HG03103 (cell line): ENCODE results near the gene RMND5A.

Source experiments
- ATAC-seq: cut with Tn5 transposase; IDR thresholded peaks from one replicate; pipeline ENCODE4 v1.9.1; 2021; ENCODE audit warnings: low read depth; ENCODE audit not compliant: unreplicated experiment

Gene RMND5A

DNA sequence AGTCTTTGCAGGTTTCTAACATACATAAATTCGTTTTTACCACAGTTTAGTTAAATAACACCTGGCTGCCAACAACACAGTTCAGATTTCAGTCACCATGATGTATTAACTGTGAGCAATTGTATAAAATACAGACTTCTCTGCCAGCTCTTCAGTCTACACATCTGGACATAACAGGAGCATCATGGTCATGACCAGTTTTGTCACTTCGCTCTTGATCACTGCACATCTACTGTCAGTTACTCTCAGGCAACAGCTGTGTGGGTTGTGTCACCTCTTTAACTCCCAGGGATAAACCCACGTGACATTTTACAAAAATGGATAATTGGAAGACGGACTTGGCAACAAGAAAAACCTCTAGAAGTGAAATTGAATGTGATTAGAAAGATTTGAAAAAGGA is 40.3 kb downstream of the RMND5A start:
- ATAC-seq = no peak

DNA sequence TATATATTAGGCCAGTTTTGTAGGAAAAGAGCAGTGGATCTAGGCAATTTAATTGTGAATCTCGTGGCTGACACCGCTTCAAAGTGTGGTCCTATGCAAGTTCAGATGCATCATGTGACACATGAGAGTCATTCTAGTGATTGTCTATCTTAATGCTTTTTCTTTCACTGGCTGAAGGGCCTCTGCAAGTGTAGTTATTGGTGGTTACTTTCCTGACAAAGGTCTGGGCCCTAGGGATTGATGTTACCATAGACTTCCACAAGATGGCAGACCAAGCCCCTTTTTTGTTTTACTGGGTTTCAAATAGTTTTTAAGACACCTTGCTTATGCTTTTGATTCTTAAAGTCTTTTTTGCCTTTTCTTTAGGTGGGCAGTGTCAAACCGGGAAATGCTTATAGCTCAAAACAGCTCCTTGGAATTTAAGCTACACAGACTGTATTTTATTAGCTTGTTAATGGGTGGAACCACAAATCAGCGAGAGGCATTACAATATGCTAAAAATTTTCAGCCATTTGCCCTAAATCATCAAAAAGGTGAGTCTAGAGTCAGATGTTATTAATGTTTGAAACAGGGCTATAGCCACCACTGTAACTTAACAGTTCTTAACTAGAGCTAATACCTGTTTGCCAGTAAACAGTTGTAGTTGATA is 44.7 kb downstream of the RMND5A start:
- no peak for ATAC-seq

DNA sequence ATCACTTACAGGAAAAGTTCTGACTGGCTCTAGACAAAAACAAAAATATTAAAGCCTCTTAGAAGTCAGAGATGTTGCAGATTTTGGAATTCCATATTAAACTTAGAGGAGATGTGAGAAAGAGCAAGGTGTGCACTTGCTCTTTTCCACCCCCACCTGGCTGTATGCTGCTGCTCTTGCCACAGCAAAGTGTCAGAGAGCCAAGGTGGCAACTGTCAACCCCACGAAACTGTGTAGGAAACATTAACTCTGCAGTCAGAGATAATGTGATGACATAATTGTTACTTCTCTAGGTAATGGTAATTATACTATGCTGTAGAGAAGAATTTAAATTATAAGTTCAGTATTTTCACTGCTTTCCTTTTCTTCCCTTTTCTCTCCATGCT is 45.2 kb downstream of the RMND5A start:
- no peak for ATAC-seq

DNA sequence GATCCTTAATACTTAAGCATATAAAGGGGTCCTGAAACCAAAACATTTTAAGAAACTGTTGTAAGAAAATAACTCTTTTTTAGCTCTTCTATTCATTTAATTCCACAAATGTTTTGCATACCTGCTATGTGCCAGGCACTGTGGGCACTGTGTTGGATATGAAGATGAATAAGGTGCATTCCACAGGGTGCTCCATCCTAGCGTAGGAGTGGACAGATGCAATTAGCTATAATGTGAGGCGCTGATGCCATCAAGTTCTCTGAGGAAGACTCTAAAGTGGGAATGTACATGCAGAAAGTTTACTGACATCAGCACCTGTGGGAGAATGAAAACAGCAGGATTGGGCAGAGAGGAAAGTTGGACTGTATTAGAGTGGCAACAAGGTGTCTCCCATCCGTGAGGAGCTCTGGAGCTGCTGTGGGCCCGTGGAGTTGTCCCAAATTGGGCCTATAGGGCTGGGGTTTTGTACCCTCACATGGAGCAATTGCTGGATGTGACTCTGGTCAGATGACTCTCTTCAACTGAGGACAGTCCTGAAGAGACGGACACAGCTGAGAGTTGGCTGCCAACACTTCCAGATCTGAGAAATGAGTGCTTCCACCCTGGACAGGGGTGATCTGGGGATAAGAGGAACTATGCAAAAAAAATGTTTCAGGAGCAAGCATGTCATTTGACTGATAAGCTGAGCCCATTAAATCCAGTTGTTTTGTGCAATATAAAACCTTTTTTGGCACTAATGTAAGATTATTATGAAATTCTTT is 48.3 kb downstream of the RMND5A start:
- no peak for ATAC-seq

DNA sequence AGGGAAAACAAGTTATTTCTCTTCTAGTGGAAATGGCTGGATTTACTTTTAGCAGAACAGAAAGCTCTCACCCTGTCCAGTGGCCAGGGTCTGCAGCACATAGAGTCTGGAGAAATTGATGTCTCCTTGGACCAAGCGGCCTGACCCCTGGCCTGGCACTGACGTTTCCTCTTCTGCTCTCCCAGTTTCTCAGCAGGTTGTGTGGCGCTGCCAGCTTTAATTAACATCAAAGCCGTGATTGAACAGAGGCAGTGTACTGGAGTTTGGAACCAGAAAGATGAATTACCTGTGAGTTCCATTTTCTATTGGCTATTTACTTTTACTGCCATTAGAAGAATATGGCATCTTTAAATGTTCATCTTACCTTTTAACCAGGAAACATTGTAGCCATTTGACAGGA is 49.7 kb downstream of the RMND5A start:
- ATAC-seq = no peak

DNA sequence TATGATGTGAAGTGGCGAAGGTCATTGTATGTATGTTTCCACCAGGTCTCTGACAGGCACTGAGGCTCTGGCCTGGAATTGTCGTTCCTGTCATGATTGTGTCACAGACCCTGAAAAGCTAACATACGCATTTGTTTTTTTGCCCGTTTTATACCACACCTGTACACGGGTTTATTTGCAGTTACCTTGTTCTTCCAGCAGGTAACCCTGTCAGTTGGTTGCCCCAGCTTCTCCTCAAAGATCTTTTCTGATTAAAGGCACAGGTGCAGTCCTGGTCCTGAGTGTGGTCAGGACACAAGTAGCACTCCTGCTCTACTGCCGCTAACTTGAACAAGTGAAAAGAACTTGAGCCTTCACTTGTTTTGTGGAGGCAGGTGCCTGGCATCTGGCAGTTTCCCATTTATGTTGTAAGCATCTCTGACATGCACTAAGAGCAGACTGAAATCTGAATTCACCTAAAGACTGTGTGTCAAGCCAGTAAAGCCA is 50.8 kb downstream of the RMND5A start:
- no peak for ATAC-seq

DNA sequence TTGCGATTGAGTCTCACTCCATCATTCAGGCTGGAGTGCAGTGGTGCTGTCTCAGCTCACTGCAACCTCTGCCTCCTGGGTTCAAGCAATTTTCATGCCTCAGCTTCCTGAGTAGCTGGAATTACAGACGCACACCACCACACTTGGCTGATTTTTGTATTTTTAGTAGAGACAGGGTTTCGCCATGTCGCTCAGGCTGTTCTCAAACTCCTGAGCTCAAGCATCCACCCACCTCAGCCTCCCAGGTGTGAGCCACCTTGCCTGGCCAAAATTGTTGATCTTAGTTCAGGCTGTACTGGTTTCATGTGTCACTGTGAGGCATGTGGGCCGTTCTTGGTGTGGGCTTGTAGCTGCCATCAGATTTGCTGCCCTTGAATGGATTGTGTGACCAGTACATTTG is 52.5 kb downstream of the RMND5A start:
- ATAC-seq = no peak

DNA sequence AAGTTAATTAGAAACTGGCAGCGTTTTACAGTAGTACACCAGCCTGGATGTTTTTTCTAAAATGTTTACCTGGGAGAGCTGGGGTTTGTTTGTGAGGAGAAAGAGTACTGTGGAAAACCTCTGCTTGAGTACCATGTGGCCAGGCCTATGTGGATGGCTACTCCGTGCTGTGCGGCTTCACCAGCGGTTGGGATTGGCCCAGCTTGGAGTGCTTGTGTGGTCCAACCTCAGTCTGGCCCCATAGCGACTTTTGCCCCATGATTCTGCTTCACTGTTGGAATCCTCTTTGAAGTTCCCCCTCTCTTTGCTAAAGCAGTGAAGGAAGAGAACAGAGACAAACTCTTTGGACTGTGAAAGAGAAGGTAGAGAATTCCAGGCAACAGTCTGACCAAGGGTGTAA is 54.8 kb downstream of the RMND5A start:
- no peak for ATAC-seq

DNA sequence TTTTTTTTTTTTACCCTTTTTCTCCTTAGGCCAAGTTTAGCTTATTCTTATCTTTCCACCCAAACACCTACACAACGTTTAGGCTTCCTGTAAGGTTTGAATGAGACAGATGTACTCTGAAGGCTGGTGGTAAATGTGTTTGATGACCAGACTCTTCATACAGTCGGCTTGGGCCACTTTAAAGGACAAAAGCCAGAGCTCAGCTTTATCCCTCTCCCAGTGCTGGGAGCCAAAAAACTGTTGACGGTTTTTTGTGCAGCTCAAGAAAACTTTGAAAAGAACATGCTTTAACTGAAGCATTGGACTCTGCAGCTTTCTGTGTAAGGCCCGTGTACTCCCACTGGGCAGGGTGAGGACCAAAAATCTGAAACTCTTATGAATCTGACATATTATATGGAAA is 55.2 kb downstream of the RMND5A start:
- ATAC-seq = no peak

DNA sequence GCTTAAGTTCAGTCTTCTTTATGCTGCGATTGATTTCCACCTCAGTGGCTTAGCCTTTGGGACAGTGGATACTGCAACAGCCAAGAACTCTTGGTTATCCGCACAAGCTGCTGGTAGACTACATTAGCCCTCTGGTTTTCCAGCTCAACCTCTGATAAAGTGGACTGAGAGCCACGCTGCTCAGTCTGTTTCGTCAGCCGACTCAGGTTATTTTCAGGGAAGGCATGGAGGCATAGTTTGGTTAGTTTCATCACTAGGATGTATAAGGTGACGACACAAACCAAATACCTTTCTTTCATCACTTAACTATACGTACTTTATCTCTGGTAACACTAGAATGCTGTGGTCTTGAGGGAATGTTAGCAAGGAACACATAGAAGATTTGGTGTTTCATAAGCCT is 56.4 kb downstream of the RMND5A start:
- ATAC-seq = no peak

DNA sequence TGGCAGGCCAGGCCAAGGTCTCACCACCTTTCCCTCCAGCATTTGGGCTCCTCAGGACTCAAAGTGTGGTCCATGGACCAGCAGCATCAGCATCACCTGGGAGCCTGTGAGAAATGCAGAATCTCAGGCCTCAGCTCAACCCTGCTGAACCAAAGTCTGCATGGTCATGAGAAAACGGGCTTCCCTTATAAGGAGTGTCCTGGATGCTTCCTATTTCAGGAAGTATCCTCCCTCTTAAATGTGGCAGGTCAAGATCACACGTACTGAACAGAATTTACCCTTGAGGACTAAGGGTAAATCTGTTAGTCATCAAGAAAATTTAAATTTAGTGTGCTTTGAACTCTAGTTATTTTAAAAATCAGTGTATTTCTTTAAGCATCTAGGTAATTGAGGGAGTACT is 58.9 kb downstream of the RMND5A start:
- ATAC-seq = no peak

DNA sequence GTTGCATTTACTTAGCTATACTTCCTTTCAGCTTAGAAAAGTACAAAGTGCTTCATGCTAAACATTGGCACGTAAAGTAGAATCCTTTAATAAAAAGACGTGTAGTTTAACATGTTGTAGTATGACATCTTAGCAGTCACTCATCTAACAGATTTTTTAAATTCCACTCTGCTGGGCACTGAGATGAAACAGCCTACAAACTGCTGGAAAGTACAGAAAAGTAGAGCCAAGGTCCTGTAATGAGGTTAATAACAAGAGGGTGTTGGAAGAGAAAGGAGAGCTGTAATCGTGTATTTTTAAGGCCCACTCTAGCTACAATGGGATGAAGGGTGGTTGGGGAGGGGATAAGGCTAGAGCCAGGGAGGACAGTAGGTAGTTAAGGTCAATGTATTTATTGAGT is 59.9 kb downstream of the RMND5A start:
- no peak for ATAC-seq

DNA sequence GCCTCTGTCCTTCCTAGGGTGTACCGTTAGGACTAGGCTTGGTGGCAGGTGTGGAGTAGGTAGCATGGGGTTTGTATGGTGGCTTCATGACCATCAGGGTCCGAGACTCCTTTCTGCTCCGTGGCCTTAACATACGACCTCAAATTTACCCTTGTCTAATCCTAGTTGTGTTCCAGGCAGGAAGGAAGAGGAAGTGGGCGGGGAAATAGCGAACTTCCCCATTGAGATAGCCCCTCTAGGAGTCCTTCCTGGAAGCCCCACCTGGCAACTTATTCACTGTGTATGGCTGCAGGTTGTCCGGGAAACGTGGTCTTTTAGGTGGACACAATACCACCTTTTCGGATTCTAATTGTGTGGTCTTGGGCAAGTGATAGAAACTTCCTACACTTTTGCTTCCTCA is 61.3 kb downstream of the RMND5A start:
- no peak for ATAC-seq

DNA sequence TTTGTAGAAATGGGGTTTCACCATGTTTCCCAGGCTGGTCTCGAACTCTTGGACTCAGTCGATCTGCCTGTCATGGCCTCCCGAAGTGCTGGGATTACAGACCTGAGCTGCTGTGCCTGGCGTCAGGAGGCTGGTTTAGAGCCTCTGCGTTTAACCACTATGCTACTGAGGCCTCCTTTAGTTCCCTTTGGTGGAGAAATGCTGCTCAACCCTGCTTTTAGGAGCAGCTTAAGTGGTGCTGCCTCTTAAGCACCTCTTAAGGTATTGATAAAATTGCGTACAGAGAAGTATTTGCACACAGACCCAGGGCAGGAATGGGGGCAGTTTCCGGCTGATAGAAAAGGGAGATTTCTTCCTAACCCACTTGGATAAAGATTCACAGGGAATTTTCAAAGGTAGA is 62.7 kb downstream of the RMND5A start:
- no peak for ATAC-seq

DNA sequence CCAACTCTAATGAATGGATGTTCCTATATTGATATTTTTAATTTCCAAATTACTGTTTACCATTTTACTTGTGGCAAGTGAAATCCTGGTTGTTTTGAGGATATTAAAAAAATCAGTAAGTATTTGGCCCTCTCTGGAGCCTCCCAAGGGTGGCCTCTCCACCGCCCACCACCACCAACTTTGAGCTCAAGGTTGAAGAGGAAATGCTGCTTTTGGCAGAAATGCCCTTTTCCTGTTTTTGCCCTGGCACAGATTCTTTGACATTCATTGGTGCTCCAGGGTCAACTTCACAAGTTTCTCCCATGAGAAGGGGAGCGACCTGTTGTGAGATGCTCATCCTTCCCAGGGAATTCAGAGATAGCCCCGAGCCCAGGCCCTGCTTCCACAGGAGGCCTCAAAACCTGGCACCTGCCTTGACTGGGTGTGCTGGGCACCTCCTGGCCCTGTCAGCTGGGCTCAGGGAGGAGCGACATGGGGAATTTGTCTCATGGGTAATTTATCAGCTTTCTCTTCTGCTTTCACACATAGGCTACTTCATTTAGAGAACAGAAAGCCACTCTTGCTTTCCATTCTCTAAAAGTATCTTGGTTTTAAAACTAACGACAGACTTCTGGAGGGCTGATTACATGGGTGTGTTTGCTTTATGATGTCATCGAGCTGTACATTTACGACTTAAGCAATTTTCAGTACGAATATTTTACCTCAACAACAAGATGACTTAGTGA is 63.7 kb downstream of the RMND5A start:
- ATAC-seq = peak; percentile 93

DNA sequence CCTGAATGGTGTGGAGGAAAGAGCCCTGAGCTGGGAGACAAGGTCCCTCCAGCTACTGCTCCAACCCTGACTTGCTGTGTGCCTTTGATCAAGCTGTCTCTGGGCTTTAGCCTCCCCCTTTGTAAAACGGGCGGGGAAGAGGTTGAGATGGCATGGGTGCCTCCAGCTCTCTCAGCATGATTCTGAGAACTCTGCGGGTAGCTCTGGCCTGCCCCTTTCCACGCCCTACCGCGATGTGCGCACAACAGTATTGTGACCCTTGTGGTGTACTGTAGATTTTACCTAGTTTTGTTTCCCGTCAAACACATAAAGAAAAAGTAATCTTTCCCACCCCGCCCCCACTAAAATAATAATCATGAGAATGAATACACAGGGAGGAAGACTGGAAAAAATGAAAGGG is 65.4 kb downstream of the RMND5A start:
- no peak for ATAC-seq

DNA sequence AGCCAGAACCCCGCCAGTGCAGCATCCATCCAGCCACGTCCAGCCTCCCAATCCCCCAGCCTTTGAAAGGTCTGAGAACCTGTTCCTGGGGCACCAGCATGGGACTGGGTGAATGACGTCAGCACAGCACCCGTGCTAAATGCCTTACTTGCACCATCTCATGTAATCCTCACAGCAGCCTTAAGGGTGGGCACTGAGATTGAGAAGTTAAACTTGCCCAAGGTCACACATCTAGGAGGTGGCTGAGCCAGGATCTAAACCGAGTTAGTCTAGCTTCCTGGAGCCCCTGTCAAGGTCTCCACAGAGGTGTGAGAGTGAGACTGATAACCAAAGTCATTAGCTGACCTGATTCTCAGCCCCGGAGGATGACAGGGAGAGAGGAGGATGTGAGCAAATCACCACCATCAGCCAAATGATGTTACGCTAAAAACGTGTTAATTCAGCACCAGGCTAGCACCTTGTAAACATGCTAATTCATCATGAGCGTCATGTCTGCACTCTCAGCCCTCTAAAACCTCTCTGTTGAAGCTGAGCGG is 66.0 kb downstream of the RMND5A start:
- ATAC-seq = no peak

DNA sequence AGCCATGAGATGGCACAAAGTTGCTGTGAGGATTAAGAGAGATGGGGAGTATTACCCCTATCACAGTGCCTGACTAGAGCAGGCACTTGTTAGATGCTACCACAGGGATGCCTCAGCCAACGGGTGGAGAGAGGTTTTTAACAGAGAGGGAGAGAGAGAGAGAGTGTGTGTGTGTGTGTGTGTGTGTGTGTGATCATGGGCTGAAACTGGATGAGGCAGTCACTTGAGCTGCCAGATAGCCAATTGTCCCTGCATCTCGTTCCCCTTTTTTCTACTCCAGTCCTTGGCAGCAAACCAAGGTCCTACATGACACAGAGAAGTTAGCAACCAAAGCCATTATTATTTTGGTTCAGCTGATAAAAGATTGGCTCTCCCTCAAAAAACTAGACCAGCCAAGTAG is 67.6 kb downstream of the RMND5A start:
- no peak for ATAC-seq

DNA sequence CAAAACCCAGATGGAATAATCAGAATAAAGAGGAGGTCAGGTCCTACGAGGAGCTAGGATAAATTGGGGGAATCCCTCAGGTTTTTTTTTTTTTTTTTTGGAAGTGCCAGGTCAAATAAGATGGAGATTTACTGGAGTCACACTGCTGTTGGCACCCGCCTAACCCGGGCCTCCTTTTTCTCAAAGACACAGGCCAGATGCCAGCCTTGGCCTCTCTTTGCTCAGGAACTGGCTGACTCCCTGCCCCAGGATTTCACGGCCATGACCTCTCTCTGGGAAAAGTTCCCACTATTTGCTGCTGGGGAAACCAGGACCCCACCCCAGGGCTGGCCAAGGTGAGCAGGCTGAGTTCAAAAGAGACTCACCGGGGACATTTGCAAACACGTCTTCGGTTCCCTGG is 68.1 kb downstream of the RMND5A start:
- no peak for ATAC-seq

DNA sequence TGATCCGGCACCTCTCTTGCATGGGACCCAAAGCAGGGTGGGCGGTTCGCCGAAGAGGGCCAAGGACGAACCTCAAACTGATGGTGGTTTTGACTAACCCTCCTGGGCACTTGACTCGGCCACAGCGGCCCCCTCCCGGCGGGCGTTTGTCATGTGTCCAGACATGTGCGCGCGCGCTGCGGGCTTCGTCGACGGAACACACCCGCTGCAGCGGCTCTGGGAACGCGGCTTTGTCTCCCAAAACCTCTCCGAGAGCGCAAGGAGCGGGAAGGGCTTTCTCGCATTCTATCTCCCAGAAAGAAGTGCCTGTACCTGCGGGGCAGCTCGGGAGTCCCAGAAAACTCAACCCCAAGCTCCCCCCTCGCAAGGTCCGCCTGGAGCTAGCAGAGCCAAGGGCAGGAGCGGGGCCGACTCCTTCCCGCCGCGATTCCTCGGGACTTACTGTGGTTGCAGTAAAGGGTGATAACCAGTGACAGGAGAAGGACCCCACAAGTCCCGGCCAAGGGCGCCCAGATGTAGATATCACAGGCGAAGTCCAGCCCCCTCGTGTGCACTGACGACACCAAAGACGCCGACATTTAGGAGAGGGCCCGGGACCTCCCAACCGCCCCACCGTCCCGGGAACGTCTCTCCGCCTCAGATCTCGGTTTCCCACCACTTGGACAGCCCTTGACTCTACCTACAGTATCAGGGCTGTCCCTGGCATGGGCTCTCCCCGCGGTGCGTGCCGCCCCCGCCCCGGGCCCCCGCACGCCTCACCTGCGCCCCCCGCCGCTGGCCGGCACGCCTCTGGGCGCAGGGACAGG is 69.0 kb downstream of the RMND5A start:
- ATAC-seq = no peak

DNA sequence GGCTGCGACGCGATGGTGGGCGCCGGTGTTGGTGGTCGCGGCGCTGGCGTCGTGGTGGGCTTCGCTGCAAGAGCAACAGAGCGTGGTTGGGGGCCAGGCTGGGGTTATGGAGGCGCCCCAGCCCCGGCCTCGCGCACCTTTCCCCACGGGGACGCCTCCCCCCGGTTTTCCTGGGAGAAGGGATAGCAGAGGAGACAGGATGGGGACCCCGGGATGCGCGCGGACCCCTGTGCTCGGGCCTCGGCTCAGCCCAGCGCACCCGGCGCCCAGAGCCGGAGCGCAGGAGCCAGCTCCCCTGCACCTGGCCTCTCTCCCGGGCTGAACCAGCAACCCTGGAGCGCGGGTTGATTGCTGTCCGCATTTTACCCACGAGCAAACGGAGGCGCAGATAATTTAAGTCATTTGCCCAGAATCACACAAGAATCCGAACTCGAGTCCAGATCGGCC is 69.6 kb downstream of the RMND5A start:
- ATAC-seq = no peak
